Esophagus squamous epithelium (tissue), 5 donors: ENCODE results near the gene ZSWIM5. TPM values are rescaled to one million over a fixed set of nuclear protein-coding genes. Genes with fewer than 3 reads are reported as not detected.

ENCODE experiments used
- DNase-seq: peaks from one replicate; lab custom pipeline; 2025; lab: John Stamatoyannopoulos, UW
- H3K27ac ChIP-seq, 4 donors: fragments of 200-600 bp; sonication (generic); one replicate each; pipeline ENCODE4 v1.5.1; 2016 to 2019; ENCODE audit warnings: mild to moderate bottlenecking in 1 of 4
- H3K27me3 ChIP-seq, 4 donors: fragments of 200-600 bp; sonication (generic); 1 replicate in 3 of 4; 2 replicates in 1 of 4; pipeline versions ENCODE4 v1.5.1 to v1.6.0; 2017 to 2021; ENCODE audit warnings: antibody characterized with exemption in 1 of 4
- H3K36me3 ChIP-seq, 3 donors: fragments of 200-600 bp; sonication (generic); one replicate each; pipeline ENCODE4 v1.5.1; 2016 to 2019
- H3K4me1 ChIP-seq, 3 donors: fragments of 200-600 bp; sonication (generic); one replicate each; pipeline ENCODE4 v1.5.1; 2017 to 2019
- H3K4me3 ChIP-seq, 4 donors: fragments of 200-600 bp; sonication (generic); 1 replicate in 3 of 4; 2 replicates in 1 of 4; pipeline ENCODE4 v1.5.1; 2016 to 2019; ENCODE audit warnings: mild to moderate bottlenecking in 2 of 4, moderate library complexity in 1 of 4
- H3K9me3 ChIP-seq, 3 donors: fragments of 200-600 bp; sonication (generic); one replicate each; pipeline ENCODE4 v1.5.1; 2016 to 2019
- CTCF ChIP-seq, 6 experiments: fragments of 450-650 bp in 4 of 6; fragments of 200-600 bp in 2 of 6; sonication (generic) in 2 of 6; IDR thresholded peaks; one replicate each; pipeline ENCODE4 v1.5.1; 2016 to 2019; ENCODE audit warnings: antibody characterized with exemption in 6 of 6, mild to moderate bottlenecking in 4 of 6, moderate library complexity in 4 of 6
- POLR2A ChIP-seq, 4 donors: fragments of 450-650 bp; IDR thresholded peaks; one replicate each; pipeline ENCODE4 v1.6.1; 2017; ENCODE audit warnings: antibody characterized with exemption in 4 of 4, mild to moderate bottlenecking in 4 of 4, moderate library complexity in 3 of 4
- WGBS, 2 donors: methylation state at CpG; one replicate each; pipeline ENCODE4 v1.1.5; 2018; 5-methylcytosine and 5-hydroxymethylcytosine counted together
- intact Hi-C: fragments of 100-400 bp; cut with DNase I; formaldehyde crosslinking; loops from one replicate; pipeline ENCODE4 v1.15.0; 2022
- total RNA-seq, 4 donors: library from RNA; depleted of rRNA; stranded (reverse); fragments of >200 nt; gene quantifications; one replicate each; pipeline ENCODE4 v1.1.0, GENCODE V29; 2016
- donor health status: DM: yes; HTN: yes; CAD: no.

ZSWIM5 gene
- total RNA-seq, 4 donors from 2014 or later, result 0.66 to 2.7 (median 1.6) TPM

GRCh38 chr1:45213892-45214291, 7.5 kb upstream of the ZSWIM5 start:
- Histone ChIP-seq H3K27ac (no peak overlapping the region), H3K36me3 (no peaks in the 10 kb centered on the region), H3K9me3 (no peaks in the 10 kb centered on the region), H3K27me3 (no peaks in the 10 kb centered on the region), H3K4me1 (no peaks in the 10 kb centered on the region), H3K4me3 (no peak overlapping the region)
- 94 to 100% methylated on average over 1 of the region's 1 CpG for WGBS, 2 donors
- no peak for DNase-seq
- intact Hi-C loops, result no loop called here
- TF ChIP-seq CTCF (IDR thresholded peaks at IDR 0.05), result no peak
- TF ChIP-seq POLR2A (IDR thresholded peaks at IDR 0.05), result no peak

GRCh38 chr1:45211076-45211475, 4.7 kb upstream of the ZSWIM5 start:
- no peaks in the 10 kb centered on the region for H3K36me3 ChIP-seq
- H3K27ac ChIP-seq, result no peak overlapping the region
- intact Hi-C loops, result no loop called here
- WGBS, 2 donors, result 53 to 64% methylated on average over 3 of the region's 3 CpGs
- H3K9me3 ChIP-seq, result no peaks in the 10 kb centered on the region
- no peak overlapping the region for H3K4me3 ChIP-seq
- TF ChIP-seq POLR2A (IDR thresholded peaks at IDR 0.05) (no peak), CTCF (IDR thresholded peaks at IDR 0.05) (no peak)
- H3K27me3 ChIP-seq, result peaks cover 0 to 7% (median 0%) of the 10 kb centered on the region in 4 donors
- DNase-seq, result no peak
- peaks cover 0 to 9% (median 6%) of the 10 kb centered on the region in 3 donors for H3K4me1 ChIP-seq

DNA sequence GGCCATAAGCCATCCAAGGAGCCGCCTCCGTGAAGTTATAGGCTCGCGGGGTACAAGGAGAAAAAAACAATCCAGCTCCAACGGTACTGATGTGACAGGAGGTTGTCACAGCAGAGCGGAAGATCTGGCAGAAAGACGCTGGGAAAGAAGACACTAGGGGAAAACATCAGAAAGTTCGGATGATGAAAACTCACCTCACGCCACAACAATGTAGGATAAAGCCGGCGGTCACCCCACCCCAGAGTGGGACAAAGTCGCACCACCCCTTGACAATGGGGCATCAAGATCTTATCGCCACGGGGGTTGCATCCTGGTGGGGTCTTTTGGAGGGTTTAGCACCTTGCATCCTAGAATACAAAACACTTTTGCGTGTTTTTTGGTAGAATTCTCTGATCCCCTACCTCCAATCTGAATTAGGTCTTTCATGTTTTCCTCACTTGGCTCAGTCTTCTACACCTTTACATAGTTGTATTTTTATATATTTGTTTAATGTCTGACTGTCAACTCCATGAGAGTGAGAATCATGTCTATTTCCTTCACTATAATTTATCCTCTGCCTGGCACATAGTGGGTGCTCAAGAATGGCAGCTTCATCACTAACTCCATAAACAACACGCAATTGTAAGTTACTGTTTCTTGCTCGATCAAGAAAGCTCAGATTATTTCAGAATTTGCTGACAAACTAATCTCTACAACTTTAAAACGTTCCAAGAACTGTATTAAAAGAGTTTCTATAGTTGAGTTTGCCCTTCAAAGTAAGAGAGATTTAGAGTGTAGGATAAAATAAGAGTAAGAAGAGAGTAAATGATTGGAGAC, 611 bp upstream of the ZSWIM5 start:
- peak overlapping the region; percentile 64 to 93 (median 90) for H3K27ac ChIP-seq
- WGBS, 2 donors, result 10 to 12% methylated on average over 18 of the region's 18 CpGs
- no peak for TF ChIP-seq POLR2A (IDR thresholded peaks at IDR 0.05)
- TF ChIP-seq CTCF (IDR thresholded peaks at IDR 0.05), result no peak
- H3K27me3 ChIP-seq, result peaks cover 0 to 9% (median 0%) of the 10 kb centered on the region in 4 donors
- intact Hi-C loops, result no loop called here
- peaks cover 0 to 24% (median 10%) of the 10 kb centered on the region in 3 donors for H3K4me1 ChIP-seq
- H3K9me3 ChIP-seq, result no peaks in the 10 kb centered on the region
- H3K36me3 ChIP-seq, result no peaks in the 10 kb centered on the region
- H3K4me3 ChIP-seq, result peak overlapping the region; percentile 49 to 93 (median 85)
- no peak for DNase-seq

GRCh38 chr1:45205011-45205909, 1.1 kb downstream of the ZSWIM5 start:
- Histone ChIP-seq H3K27ac (peak overlapping the region; percentile 57 to 93 (median 76)), H3K9me3 (no peaks in the 10 kb centered on the region), H3K27me3 (peaks cover 0 to 9% (median 0%) of the 10 kb centered on the region in 4 donors), H3K36me3 (no peaks in the 10 kb centered on the region), H3K4me3 (peak overlapping the region; percentile 21 to 93 (median 85)), H3K4me1 (peaks cover 0 to 24% (median 10%) of the 10 kb centered on the region in 3 donors)
- intact Hi-C loops, result no loop called here
- TF ChIP-seq CTCF (IDR thresholded peaks at IDR 0.05), result no peak
- TF ChIP-seq POLR2A (IDR thresholded peaks at IDR 0.05), result no peak
- 7% methylated on average over 19 to 21 of the region's 43 CpGs for WGBS, 2 donors
- DNase-seq, result no peak
